Adrenal gland (tissue), 5 donors: ENCODE measurements around the gene SIX1.

Source experiments
- POLR2A ChIP-seq, 2 donors: fragments of 450-650 bp; IDR thresholded peaks; one replicate each; pipeline ENCODE4 v1.6.1; 2017; ENCODE audit warnings: antibody characterized with exemption in 2 of 2, mild to moderate bottlenecking in 2 of 2, moderate library complexity in 1 of 2
- TF ChIP-seq, protein P1 (sequence below), 6 experiments: fragments of 450-650 bp in 4 of 6; fragments of 200-600 bp in 2 of 6; sonication (generic) in 1 of 6; IDR thresholded peaks; 1 replicate in 5 of 6; 2 replicates in 1 of 6; pipeline versions ENCODE4 v1.5.1 to v1.8.0; 2016 to 2021; ENCODE audit warnings: antibody characterized with exemption in 6 of 6, mild to moderate bottlenecking in 2 of 6, moderate library complexity in 1 of 6
- donor health status: DM: no; HTN: no; CAD: no.

DNA sequence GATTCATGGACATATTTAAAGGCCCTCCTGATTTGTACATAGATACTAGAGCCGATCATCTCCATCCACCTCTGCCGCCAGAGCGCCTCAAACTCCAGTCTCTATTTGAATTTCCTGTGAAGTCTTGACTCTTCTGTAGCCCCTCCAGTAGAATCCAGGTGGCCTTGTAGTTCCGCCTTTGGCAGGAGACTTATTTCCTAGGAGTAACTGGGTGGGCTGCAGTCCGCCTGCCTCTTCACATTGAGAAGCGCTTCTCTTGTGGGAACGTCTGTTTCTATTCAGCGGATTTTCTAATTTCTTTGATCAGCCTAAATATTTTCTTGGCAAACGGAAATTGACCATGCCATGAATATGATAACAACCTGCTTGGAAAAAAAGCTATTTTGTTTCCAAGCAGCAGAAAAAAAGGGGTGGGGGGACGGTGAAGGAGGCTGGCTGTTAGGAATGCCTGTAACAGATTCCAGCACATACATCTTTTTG, 9.0 kb upstream of the SIX1 start:
- TF ChIP-seq, protein P1, sequence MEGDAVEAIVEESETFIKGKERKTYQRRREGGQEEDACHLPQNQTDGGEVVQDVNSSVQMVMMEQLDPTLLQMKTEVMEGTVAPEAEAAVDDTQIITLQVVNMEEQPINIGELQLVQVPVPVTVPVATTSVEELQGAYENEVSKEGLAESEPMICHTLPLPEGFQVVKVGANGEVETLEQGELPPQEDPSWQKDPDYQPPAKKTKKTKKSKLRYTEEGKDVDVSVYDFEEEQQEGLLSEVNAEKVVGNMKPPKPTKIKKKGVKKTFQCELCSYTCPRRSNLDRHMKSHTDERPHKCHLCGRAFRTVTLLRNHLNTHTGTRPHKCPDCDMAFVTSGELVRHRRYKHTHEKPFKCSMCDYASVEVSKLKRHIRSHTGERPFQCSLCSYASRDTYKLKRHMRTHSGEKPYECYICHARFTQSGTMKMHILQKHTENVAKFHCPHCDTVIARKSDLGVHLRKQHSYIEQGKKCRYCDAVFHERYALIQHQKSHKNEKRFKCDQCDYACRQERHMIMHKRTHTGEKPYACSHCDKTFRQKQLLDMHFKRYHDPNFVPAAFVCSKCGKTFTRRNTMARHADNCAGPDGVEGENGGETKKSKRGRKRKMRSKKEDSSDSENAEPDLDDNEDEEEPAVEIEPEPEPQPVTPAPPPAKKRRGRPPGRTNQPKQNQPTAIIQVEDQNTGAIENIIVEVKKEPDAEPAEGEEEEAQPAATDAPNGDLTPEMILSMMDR (IDR thresholded peaks at IDR 0.05), result no peak
- TF ChIP-seq POLR2A (IDR thresholded peaks at IDR 0.05), result no peak
